RPMI8226 (cell line): ENCODE results near the gene ATXN1.
"Not testable (repeated sequence)": the region's sequence is repeated elsewhere in the genome, so short reads cannot be mapped to it uniquely, and the experiment has no call there.

Experiments used
- DNase-seq: peaks from one replicate; pipeline ENCODE4 v3.0.0-alpha.2; 2015

Gene ATXN1

GRCh38 chr6:16553531-16553930, 207.7 kb downstream of the ATXN1 start:
- no peak for DNase-seq

DNA sequence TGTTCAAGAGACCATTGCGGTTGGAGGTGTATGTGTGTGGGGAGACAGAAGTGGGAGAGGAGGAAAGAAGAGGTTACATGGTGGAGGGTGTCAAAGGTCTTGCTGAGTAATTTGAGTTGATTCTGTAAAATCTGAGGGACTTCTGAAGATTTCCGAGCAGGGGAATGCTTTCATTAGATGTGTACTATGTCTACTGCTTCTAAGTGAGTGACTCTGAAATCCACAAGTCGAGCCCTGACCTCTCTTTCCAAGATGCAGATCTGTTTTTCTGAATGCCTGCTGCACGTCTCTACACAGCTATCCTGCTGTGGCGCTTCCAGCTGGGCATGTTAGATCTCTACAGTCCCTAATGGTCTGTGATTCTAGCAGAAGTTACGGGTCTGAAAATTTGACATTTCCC, 209.8 kb downstream of the ATXN1 start:
- no peak for DNase-seq

DNA sequence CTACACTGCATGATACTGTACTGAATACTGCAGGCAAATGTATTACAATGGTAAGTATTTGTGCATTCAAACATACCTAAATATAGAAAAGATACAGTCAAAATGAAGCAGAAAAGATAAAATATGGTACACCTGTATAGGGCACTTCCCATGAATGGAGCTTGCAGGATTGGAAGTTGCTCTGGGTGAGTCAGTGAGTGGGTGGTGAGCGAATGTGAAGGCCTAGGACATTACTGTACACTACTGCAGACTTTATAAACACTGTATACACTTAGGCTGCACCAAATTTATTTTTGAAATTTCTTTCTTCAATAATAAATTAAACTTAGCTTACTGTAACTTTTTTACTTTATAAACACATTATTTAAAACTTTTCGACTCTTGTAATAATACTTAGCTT, 213.1 kb downstream of the ATXN1 start:
- no peak for DNase-seq

- DNase-seq, result no peak
Observed at GRCh38 chr6:16547587-16547986, 213.7 kb downstream of the ATXN1 start.

GRCh38 chr6:16546861-16547260, 214.4 kb downstream of the ATXN1 start:
- no peak for DNase-seq

- no peak for DNase-seq
Observed at GRCh38 chr6:16545382-16545781, 215.9 kb downstream of the ATXN1 start.

DNA sequence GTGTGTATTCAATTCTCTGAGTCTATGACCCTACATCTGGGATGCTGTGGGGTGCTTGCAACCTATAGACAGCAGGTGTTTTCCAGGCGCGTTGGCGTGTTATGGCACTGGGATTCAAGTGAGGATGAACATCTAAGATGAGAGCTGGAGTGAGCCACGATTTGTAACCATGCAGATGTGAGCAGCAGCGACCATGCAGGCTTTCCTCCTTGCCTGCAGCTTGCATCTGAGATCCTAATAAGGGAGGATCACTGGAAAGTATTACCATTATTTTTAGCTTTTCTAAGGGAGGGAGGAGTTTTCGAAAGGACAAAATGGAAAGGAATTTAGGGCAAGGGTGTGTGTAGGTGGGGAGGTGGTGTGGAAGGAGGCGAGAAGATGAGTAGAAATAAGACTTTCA, 216.7 kb downstream of the ATXN1 start:
- DNase-seq, result no peak

GRCh38 chr6:16544006-16544405, 217.3 kb downstream of the ATXN1 start:
- DNase-seq, result no peak

DNA sequence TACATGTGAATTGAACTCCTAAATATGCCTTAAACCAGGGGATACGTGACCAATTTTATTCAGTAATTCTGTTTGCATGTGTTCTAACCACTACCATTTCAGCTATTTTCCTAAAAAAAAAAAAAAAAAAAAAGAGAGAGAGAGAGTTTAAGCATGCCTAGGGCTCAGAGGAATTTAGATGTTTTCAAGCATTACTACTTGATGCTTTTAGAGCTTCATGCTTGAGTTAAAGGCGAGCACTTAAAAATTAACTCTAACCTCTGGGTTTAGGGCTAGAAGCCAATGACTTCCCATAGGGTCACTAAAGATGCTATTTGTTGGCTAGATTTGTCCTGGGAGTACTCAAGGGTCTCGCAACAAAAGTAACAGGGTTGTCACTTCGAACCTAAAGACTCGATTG, 217.7 kb downstream of the ATXN1 start:
- DNase-seq, result no peak

DNA sequence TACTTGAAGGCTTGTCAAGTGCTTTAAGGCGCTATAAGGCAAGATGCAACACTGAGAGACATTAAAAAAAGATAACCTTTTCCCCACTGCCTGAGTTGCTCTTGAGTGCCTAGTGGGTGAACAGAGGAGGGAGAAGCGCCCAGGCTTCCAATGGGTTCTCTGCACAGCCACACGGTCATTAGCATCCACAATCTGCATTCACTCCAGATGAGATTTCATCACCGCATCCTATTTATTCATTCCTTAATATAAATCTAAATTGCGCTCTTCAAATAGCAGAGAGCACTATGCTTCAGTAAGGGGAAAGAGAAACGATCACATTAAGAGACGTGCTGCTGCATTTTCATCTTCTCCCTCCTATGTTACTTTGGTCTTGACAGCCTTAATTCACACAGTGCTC, 219.2 kb downstream of the ATXN1 start:
- no peak for DNase-seq

DNA sequence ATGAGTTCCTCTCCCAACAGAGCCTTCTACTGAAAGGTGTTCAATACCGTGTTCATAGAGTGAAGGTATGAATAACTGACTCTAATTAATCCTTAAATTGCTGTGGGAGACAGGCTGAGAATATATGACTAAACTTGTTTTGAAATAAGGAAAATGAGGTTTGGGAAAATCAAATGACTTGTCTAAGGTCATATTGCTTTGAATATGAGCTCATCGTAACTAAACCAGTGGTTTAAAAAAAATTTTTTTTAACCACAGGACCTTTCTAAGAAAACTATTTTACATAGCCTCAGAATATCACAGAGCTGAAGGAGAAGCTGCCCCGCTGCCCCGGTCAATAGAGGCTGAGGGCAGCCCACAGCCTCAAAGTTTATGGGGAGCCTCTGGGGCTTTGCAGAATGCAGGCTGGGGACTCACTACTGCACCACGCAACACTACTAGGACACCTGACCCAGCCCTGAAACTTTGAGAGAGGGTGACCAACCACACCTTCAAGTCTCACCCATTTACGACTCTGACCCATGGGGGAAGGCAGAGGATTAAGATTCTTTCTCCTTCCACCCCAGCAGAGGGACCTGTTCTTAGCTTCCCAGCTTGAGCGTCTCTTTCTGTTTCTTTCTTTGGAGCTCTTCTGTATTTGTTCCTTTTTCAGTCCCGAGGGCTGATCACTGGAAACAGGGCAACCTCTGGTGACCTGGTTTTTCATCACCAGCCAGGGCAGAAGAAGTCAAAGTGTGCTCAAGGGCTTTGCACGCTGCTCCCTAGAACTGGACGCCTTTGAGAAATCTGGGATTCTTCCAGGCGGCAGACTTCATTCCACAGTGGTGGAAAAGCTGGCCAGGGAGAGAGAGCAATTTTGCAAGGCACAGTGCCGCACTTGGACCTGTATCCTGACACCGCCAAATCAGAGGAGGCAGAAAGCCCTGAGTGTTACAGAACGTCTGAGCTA, 220.2 kb downstream of the ATXN1 start:
- DNase-seq, result no peak

DNA sequence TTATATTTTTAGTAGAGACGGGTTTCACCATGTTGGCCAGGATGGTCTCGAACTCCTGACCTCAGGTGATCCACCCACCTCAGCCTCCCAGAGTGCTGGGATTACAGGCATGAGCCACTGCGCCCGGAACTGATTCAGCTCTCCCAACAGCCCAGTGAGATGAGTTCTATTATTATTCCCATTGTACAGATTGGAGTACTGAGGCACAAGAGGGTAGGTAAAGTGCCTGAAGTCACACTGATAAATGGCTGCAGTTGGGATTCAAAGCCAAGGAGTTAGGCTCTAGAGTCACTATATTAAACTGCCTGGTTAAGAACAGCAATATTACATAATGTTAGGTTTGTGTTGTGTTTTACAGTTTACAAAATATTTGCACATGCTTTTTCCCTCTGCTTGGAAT, 220.9 kb downstream of the ATXN1 start:
- DNase-seq, result not testable (repeated sequence)

DNA sequence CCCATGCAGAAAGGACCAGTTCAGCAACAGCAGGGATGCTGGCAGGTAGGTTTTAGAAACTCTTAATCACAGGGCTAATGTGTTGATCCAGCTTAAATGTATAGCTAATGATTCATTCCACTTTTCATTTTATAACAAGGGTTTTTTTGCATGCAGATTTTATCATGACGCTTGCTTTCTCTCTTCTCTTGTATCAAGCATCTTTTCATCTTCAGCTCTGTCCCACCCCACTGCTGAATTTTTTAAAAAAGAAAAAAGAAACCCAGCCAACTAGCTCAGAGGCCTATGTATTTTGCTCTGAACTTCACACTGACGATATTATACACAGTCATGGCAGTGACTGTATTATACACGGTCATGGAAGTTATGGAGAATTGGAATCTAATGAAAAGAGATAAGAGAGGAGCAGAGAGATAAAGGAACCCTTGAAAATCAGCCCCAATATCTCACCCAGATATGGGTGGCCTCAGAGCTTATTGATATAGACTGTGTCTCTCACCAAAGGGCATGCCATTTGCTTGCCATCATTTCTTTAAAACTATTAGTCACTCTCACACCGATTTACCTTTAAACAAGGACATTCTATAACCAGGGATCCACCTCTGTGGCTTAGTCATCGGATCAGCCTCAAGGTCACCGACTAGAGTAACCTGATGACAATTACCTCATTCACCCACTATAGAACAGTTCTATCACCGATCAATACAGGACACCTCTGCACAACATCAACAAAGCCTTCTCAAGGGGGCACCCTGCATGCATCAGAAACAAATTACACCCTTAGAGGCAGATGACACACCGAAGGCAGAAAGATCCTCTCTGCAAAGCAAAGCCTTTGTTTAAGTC, 222.0 kb downstream of the ATXN1 start:
- DNase-seq, result no peak

DNA sequence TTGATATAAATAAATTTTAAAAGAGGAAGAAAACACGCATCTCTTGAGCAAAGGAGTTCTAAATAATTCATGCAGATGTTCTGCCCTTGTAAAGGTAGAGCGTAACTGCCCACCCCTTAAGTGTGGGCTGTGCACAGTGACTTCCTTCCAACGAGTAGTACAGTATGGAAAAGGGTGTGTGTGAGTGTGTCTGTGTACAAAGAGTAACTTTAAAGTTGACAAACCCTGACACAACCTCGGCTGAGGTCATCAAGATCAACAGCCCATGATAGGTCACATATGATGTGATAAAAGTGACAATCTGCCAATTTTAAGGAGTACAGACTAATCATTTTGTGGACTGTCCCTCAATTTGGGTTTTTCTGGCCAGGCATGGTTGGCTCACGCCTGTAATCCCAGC, 225.7 kb downstream of the ATXN1 start:
- no peak for DNase-seq

GRCh38 chr6:16533721-16534136, 227.5 kb downstream of the ATXN1 start:
- DNase-seq, result no peak

- no peak for DNase-seq
Observed at GRCh38 chr6:16533210-16533609, 228.1 kb downstream of the ATXN1 start.

DNA sequence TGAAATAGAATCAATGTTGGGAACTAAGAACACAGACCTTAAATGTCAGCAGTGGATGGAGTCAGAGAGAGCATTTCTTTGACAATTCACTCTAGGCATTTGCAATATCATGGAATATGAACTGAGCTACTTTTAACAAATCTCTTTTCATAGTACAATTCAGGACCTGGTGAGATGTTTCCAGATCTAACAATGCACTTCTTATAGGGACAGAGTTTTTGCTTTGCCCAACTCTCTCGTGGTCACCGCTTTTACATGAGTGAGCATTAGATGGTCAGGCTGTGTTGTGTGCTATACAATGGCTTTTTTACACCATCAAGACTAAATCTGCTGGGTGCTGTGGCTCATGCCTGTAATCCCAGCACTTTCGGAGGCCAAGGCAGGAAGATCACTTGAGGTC, 233.6 kb downstream of the ATXN1 start:
- DNase-seq, result no peak

- DNase-seq, result no peak
Observed at GRCh38 chr6:16524380-16524707, 236.9 kb downstream of the ATXN1 start.

GRCh38 chr6:16523606-16524379, 237.5 kb downstream of the ATXN1 start:
- DNase-seq, result no peak

GRCh38 chr6:16522937-16523336, 238.3 kb downstream of the ATXN1 start:
- no peak for DNase-seq

- DNase-seq, result peak; percentile 60
Observed at GRCh38 chr6:16521528-16521927, 239.7 kb downstream of the ATXN1 start.

DNA sequence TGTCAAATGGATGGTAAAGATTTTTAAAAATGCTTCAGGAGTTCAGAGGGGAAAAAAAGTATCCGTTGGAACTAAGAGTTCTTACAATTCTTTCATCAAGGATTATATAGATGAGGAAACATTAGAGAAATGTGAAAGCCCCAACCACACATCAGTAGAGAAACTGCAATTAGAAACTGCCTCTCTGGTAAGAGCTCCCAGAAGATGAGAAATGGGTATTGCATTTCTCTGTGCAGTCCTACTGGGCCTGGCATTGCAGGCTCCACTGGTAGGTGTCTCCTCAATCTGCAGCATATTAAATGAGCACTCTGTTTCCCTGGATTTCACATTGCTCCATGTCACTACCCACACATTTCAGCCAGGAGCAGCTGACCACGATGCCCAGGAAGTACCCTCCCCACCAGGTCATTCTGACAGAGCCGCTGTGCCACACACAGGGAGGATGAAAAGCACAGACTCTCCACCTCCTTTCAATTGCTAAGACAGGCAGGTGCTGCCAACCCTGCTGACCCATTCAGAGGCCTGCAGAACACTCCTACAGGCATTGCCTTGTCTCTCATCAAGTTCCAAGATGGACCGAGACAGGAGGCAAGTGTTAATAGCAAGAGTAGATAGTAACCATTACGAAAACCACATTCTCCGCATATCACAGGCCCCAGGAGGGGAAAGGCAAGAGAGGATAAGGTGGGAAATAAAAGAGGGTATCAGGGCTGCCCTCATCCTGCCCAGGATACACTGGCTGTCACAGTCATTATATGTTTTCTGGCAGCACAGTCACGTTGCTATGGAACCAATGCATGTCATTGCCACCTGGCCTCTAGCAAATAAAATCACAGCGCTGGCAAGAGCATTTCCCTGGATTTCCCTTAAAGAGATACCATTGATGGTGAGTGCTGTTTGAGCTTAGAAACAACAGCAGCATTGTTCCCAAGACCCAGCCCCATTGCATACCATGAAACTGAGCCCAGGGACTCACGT, 241.7 kb downstream of the ATXN1 start:
- DNase-seq, result no peak
